Sigmoid colon (tissue), 7 donors: ENCODE results near the gene GEMIN8. TPM values are rescaled to one million over a fixed set of nuclear protein-coding genes. Genes with fewer than 3 reads are reported as not detected.

Experiments
- DNase-seq: peaks from one replicate; pipeline ENCODE4 v3.0.0-alpha.2; 2019
- H3K27ac ChIP-seq, 4 donors: fragments of 200-600 bp; sonication (generic); one replicate each; pipeline ENCODE4 v1.5.1; 2016 to 2019; ENCODE audit warnings: mild to moderate bottlenecking in 1 of 4
- H3K27me3 ChIP-seq, 3 donors: fragments of 200-600 bp; sonication (generic); one replicate each; pipeline ENCODE4 v1.5.1; 2019; ENCODE audit warnings: mild to moderate bottlenecking in 1 of 3
- H3K36me3 ChIP-seq, 4 donors: fragments of 200-600 bp; sonication (generic); one replicate each; pipeline ENCODE4 v1.5.1; 2016 to 2019
- H3K4me1 ChIP-seq, 4 donors: fragments of 200-600 bp; sonication (generic); one replicate each; pipeline ENCODE4 v1.5.1; 2017 to 2019
- H3K4me3 ChIP-seq, 4 donors: fragments of 200-600 bp; sonication (generic); one replicate each; pipeline ENCODE4 v1.5.1; 2017 to 2019; ENCODE audit warnings: mild to moderate bottlenecking in 2 of 4, moderate library complexity in 1 of 4
- H3K9me3 ChIP-seq, 4 donors: fragments of 200-600 bp in 3 of 4; sonication (generic) in 3 of 4; one replicate each; pipeline versions ENCODE4 v1.5.1 to v1.6.1; 2013 to 2019
- CTCF ChIP-seq, 4 experiments: fragments of 450-650 bp in 3 of 4; fragments of 200-600 bp in 1 of 4; IDR thresholded peaks; one replicate each; pipeline ENCODE4 v1.5.1; 2016 to 2019; ENCODE audit warnings: antibody characterized with exemption in 4 of 4, mild to moderate bottlenecking in 3 of 4, moderate library complexity in 2 of 4
- EP300 ChIP-seq, 4 donors: sonication (generic); formaldehyde crosslinking; IDR thresholded peaks; one replicate each; pipeline ENCODE4 v1.6.1; 2017; ENCODE audit warnings: antibody characterized with exemption in 4 of 4
- POLR2A ChIP-seq, 2 donors: fragments of 450-650 bp; IDR thresholded peaks; one replicate each; pipeline ENCODE4 v1.6.1; 2016; ENCODE audit warnings: antibody characterized with exemption in 2 of 2, mild to moderate bottlenecking in 2 of 2, moderate library complexity in 2 of 2
- POLR2AphosphoS5 ChIP-seq, 4 donors: sonication (generic); formaldehyde crosslinking; IDR thresholded peaks; one replicate each; pipeline ENCODE4 v1.6.1; 2017; ENCODE audit warnings: antibody characterized with exemption in 4 of 4
- WGBS, 2 donors: extraction: QIAGEN DNeasy Blood & Tissue Kit; methylation state at CpG; one replicate each; pipeline ENCODE4 v1.1.7; 2013; 5-methylcytosine and 5-hydroxymethylcytosine counted together
- intact Hi-C: fragments of 100-400 bp; cut with DNase I; formaldehyde crosslinking; loops from one replicate; pipeline ENCODE4 v1.15.1; 2023
- polyA plus RNA-seq, 3 donors: library from polyadenylated mRNA; stranded (reverse); fragments of 200-250 nt; gene quantifications; one replicate each; pipeline ENCODE4 v1.2.3, GENCODE V29; 2013
- total RNA-seq, 4 donors: library from RNA; depleted of rRNA; stranded (reverse); fragments of >200 nt; gene quantifications; one replicate each; pipeline ENCODE4 v1.1.0, GENCODE V29; 2016
- donor health status: healthy with polysubstance abuse.
- donor health status: Bipolar disorder and iron deficiency.
- donor health status: healthy.

Gene GEMIN8
- total and polyA plus RNA-seq, 7 donors = 9.5 to 28.5 (median 19.3) TPM

GRCh38 chrX:13994104-13994503 is 35.6 kb downstream of the GEMIN8 start:
- intact Hi-C loops = no loop called here
- H3K27me3 ChIP-seq = no peaks in the 10 kb centered on the region
- DNase-seq = no peak
- H3K27ac ChIP-seq = no peak overlapping the region
- H3K36me3 ChIP-seq = no peaks in the 10 kb centered on the region
- WGBS, 2 donors = 86 to 92% methylated on average over 7 of the region's 7 CpGs
- H3K9me3 ChIP-seq = no peaks in the 10 kb centered on the region
- H3K4me3 ChIP-seq = no peak overlapping the region
- no peaks in the 10 kb centered on the region for H3K4me1 ChIP-seq
- no peak for TF ChIP-seq EP300 (IDR thresholded peaks at IDR 0.05)

- H3K4me1 ChIP-seq = no peaks in the 10 kb centered on the region
- TF ChIP-seq POLR2A (IDR thresholded peaks at IDR 0.05) (no peak), CTCF (IDR thresholded peaks at IDR 0.05) (no peak), POLR2AphosphoS5 (IDR thresholded peaks at IDR 0.05) (no peak)
- no peaks in the 10 kb centered on the region for H3K27me3 ChIP-seq
- no peaks in the 10 kb centered on the region for H3K36me3 ChIP-seq
- DNase-seq = no peak
- H3K9me3 ChIP-seq = no peaks in the 10 kb centered on the region
- intact Hi-C loops = no loop called here
- WGBS, 2 donors = 75 to 87% methylated on average over 3 of the region's 3 CpGs
- no peak overlapping the region for H3K4me3 ChIP-seq
- H3K27ac ChIP-seq = no peak overlapping the region
These were observed 39.4 kb downstream of the GEMIN8 start for GRCh38 chrX:13990126-13990800.

GRCh38 chrX:13985697-13986435 is 43.8 kb downstream of the GEMIN8 start:
- Histone ChIP-seq H3K4me1 (no peaks in the 10 kb centered on the region), H3K27me3 (no peaks in the 10 kb centered on the region), H3K36me3 (no peaks in the 10 kb centered on the region), H3K4me3 (no peak overlapping the region), H3K9me3 (no peaks in the 10 kb centered on the region), H3K27ac (no peak overlapping the region)
- WGBS, 2 donors = 81% methylated on average over 1 of the region's 1 CpG
- intact Hi-C loops = no loop called here
- TF ChIP-seq POLR2A (IDR thresholded peaks at IDR 0.05) (no peak), EP300 (IDR thresholded peaks at IDR 0.05) (no peak), POLR2AphosphoS5 (IDR thresholded peaks at IDR 0.05) (no peak), CTCF (IDR thresholded peaks at IDR 0.05) (no peak)
- no peak for DNase-seq

- Histone ChIP-seq H3K4me3 (no peak overlapping the region), H3K27me3 (no peaks in the 10 kb centered on the region), H3K9me3 (no peaks in the 10 kb centered on the region), H3K27ac (no peak overlapping the region), H3K36me3 (no peaks in the 10 kb centered on the region), H3K4me1 (no peaks in the 10 kb centered on the region)
- TF ChIP-seq EP300 (IDR thresholded peaks at IDR 0.05) (no peak), POLR2AphosphoS5 (IDR thresholded peaks at IDR 0.05) (no peak), CTCF (IDR thresholded peaks at IDR 0.05) (no peak), POLR2A (IDR thresholded peaks at IDR 0.05) (no peak)
- 74 to 76% methylated on average over 3 of the region's 3 CpGs for WGBS, 2 donors
- intact Hi-C loops = no loop called here
- no peak for DNase-seq
These were observed 46.0 kb downstream of the GEMIN8 start for GRCh38 chrX:13983734-13984133.

- no peaks in the 10 kb centered on the region for H3K27me3 ChIP-seq
- H3K4me1 ChIP-seq = no peaks in the 10 kb centered on the region
- H3K4me3 ChIP-seq = no peak overlapping the region
- H3K27ac ChIP-seq = no peak overlapping the region
- H3K9me3 ChIP-seq = no peaks in the 10 kb centered on the region
- no peaks in the 10 kb centered on the region for H3K36me3 ChIP-seq
- no peak for DNase-seq
- TF ChIP-seq POLR2A (IDR thresholded peaks at IDR 0.05) = no peak
- no peak for TF ChIP-seq POLR2AphosphoS5 (IDR thresholded peaks at IDR 0.05)
- TF ChIP-seq CTCF (IDR thresholded peaks at IDR 0.05) = no peak
- no peak for TF ChIP-seq EP300 (IDR thresholded peaks at IDR 0.05)
- intact Hi-C loops = no loop called here
- 94 to 96% methylated on average over 4 of the region's 4 CpGs for WGBS, 2 donors
These were observed 61.5 kb downstream of the GEMIN8 start for GRCh38 chrX:13968198-13968597.
